B cell (primary cell): ENCODE measurements around the gene CHST9. TPM values are rescaled to one million over a fixed set of nuclear protein-coding genes. Genes with fewer than 3 reads are reported as not detected.

Source experiments
- ATAC-seq: fragments of 200-7000 bp; cut with Tn5 transposase; one replicate; pipeline ENCODE4 v1.10.0; 2021; ENCODE audit warnings: low read depth, mild to moderate bottlenecking, moderate number of reproducible peaks, moderate library complexity
- CTCF ChIA-PET: fragments of 350-600 bp; sonication (Branson Sonifier 250); formaldehyde crosslinking; loops from one replicate; lab custom pipeline; 2021; ENCODE audit warnings: antibody characterized with exemption, inconsistent platforms; lab: Charles Lee
- POLR2A ChIA-PET: fragments of 350-600 bp; sonication (Branson Sonifier 250); formaldehyde crosslinking; loops from one replicate; lab custom pipeline; 2021; ENCODE audit warnings: antibody characterized with exemption; lab: Charles Lee
- DNase-seq: peaks from one replicate; pipeline ENCODE4 v3.0.0; 2013
- H2AFZ ChIP-seq: 2 replicates; pipeline ENCODE4 v1.6.1; 2012; ENCODE audit warnings: mild to moderate bottlenecking, low read depth, low read length; ENCODE audit not compliant: insufficient read depth, poor library complexity, severe bottlenecking
- H3K27ac ChIP-seq, 2 donors: 1 replicate in 1 of 2; 2 replicates in 1 of 2; pipeline ENCODE4 v1.5.1; 2012 to 2013; ENCODE audit warnings: low read length in 2 of 2, mild to moderate bottlenecking in 2 of 2, moderate library complexity in 1 of 2
- H3K27me3 ChIP-seq, 4 experiments: fragments of 200-600 bp in 1 of 4; sonication (generic) in 1 of 4; replicated peaks in 1 of 4; 1 replicate in 2 of 4; 2 replicates in 2 of 4; pipeline versions ENCODE4 v1.6.1 to v1.7.0; 2013 to 2016; ENCODE audit warnings: low read length in 3 of 4, mild to moderate bottlenecking in 2 of 4, mixed read lengths in 1 of 4, moderate library complexity in 1 of 4; ENCODE audit not compliant: insufficient read depth in 4 of 4, control insufficient read depth in 3 of 4; ENCODE audit errors: control extremely low read depth in 1 of 4
- H3K36me3 ChIP-seq, 2 experiments: replicated peaks in 1 of 2; 1 replicate in 1 of 2; 2 replicates in 1 of 2; pipeline versions ENCODE4 v1.6.1 to v1.7.1; 2013; ENCODE audit warnings: low read length in 1 of 2; ENCODE audit not compliant: insufficient read depth in 2 of 2, control insufficient read depth in 1 of 2; ENCODE audit errors: control extremely low read depth in 1 of 2, extremely low read depth in 1 of 2
- H3K4me1 ChIP-seq, 2 donors: fragments of 200-600 bp in 1 of 2; sonication (generic) in 1 of 2; 1 replicate in 1 of 2; 2 replicates in 1 of 2; pipeline versions ENCODE4 v1.5.1 to v1.6.1; 2013 to 2017; ENCODE audit warnings: low read length in 2 of 2; ENCODE audit not compliant: control insufficient read depth in 2 of 2, insufficient read depth in 2 of 2
- H3K4me2 ChIP-seq: replicated peaks from 2 replicates; pipeline ENCODE3; 2012; ENCODE audit warnings: mild to moderate bottlenecking, low read depth, low read length; ENCODE audit not compliant: poor library complexity, severe bottlenecking
- H3K4me3 ChIP-seq, 5 experiments: fragments of 200-600 bp in 1 of 5; sonication (generic) in 1 of 5; 1 replicate in 3 of 5; 2 replicates in 2 of 5; pipeline versions ENCODE4 v1.5.1 to v1.7.0; 2011 to 2016; ENCODE audit warnings: low read length in 4 of 5, mild to moderate bottlenecking in 4 of 5, low read depth in 2 of 5, control low read depth in 1 of 5, moderate library complexity in 1 of 5; ENCODE audit not compliant: insufficient read depth in 1 of 5; ENCODE audit errors: control extremely low read depth in 1 of 5, extremely low read depth in 1 of 5
- H3K79me2 ChIP-seq: fragments of 200-600 bp; sonication (generic); one replicate; pipeline ENCODE4 v1.6.0; 2016; ENCODE audit warnings: low read length; ENCODE audit not compliant: control insufficient read depth, insufficient read depth
- H3K9ac ChIP-seq: fragments of 200-600 bp; sonication (generic); 2 replicates; pipeline ENCODE4 v1.6.1; 2017; ENCODE audit warnings: mild to moderate bottlenecking, low read length, moderate library complexity
- H3K9me3 ChIP-seq, 3 donors: one replicate each; pipeline versions ENCODE4 v1.6.1 to v1.7.1; 2013; ENCODE audit warnings: low read length in 2 of 3; ENCODE audit not compliant: control insufficient read depth in 2 of 3, insufficient read depth in 1 of 3; ENCODE audit errors: control extremely low read depth in 1 of 3
- H4K20me1 ChIP-seq: 2 replicates; pipeline ENCODE4 v1.6.0; 2012; ENCODE audit warnings: mild to moderate bottlenecking, low read length; ENCODE audit not compliant: insufficient read depth, control insufficient read depth, poor library complexity, severe bottlenecking
- H3K27ac Mint-ChIP-seq: one replicate; pipeline ENCODE4 v1.8.0; 2021; ENCODE audit warnings: mixed read lengths
- H3K27me3 Mint-ChIP-seq: one replicate; pipeline ENCODE4 v1.8.0; 2021; ENCODE audit warnings: mixed read lengths
- H3K4me1 Mint-ChIP-seq: one replicate; pipeline ENCODE4 v1.8.0; 2021; ENCODE audit warnings: mixed read lengths
- H3K4me3 Mint-ChIP-seq: one replicate; pipeline ENCODE4 v1.8.0; 2021; ENCODE audit warnings: mixed read lengths
- H3K9me3 Mint-ChIP-seq: one replicate; pipeline ENCODE4 v1.8.0; 2022; ENCODE audit warnings: mixed read lengths; ENCODE audit not compliant: insufficient read depth
- CTCF ChIP-seq: fragments of 200-600 bp; IDR thresholded peaks from one replicate; pipeline ENCODE4 v1.8.0; 2022; ENCODE audit warnings: antibody characterized with exemption, mild to moderate bottlenecking
- EZH2 ChIP-seq: IDR thresholded peaks from 2 replicates; pipeline ENCODE4 v1.6.1; 2012; ENCODE audit warnings: borderline replicate concordance, low read depth, mild to moderate bottlenecking, moderate library complexity, low read length; ENCODE audit not compliant: insufficient read depth, poor library complexity, severe bottlenecking
- WGBS: methylation state at CpG from one replicate; pipeline ENCODE4 v1.1.5; 2013; ENCODE audit warnings: missing lambda C conversion rate; ENCODE audit not compliant: insufficient coverage; 5-methylcytosine and 5-hydroxymethylcytosine counted together
- intact Hi-C: fragments of 100-400 bp; cut with micrococcal nuclease; formaldehyde crosslinking; loops from one replicate; pipeline ENCODE4 v1.10.0; 2022
- polyA plus RNA-seq: library from polyadenylated mRNA; depleted of rRNA; stranded (reverse); fragments of >200 nt; gene quantifications from 2 replicates; pipeline ENCODE4 v1.2.3, GENCODE V29; 2012
- total RNA-seq, 2 donors: library from RNA; stranded (reverse); fragments of 120-200 nt in 1 of 2; gene quantifications; 1 replicate in 1 of 2; 2 replicates in 1 of 2; pipeline versions ENCODE4 v1.2.3 to v1.2.4, GENCODE V29; 2013 to 2022

CHST9 gene
- total and polyA plus RNA-seq, 2 donors (not counting 1 experiment from before 2014, with no cell fraction given): not detected

- H3K4me1 ChIP-seq: no peaks in the 10 kb centered on the region
- H3K4me2 ChIP-seq: no peak overlapping the region
- no peak overlapping the region for H3K27ac Mint-ChIP-seq
- H3K9me3 ChIP-seq: no peaks in the 10 kb centered on the region
- no peak overlapping the region for H2AFZ ChIP-seq
- H3K9ac ChIP-seq: no peak overlapping the region
- 38% methylated on average over 1 of the region's 1 CpG for WGBS
- POLR2A ChIA-PET: no interaction called here
- H3K79me2 ChIP-seq: no peaks in the 10 kb centered on the region
- H4K20me1 ChIP-seq: no peaks in the 10 kb centered on the region
- ATAC-seq (no peak), DNase-seq (no peak)
- H3K27me3 Mint-ChIP-seq: peaks cover 29% of the 10 kb centered on the region
- H3K4me3 ChIP-seq: no peak overlapping the region
- H3K36me3 ChIP-seq: no peaks in the 10 kb centered on the region
- intact Hi-C loops: no loop called here
- peaks cover 0 to 9% (median 6%) of the 10 kb centered on the region in 4 experiments for H3K27me3 ChIP-seq
- H3K4me1 Mint-ChIP-seq: peaks cover 3% of the 10 kb centered on the region
- no peak overlapping the region for H3K4me3 Mint-ChIP-seq
- H3K27ac ChIP-seq: no peak overlapping the region
- TF ChIP-seq EZH2 (no peak), CTCF (no peak)
- H3K9me3 Mint-ChIP-seq: no peaks in the 10 kb centered on the region
- CTCF ChIA-PET: no interaction called here
Observed at GRCh38 chr18:27181726-27182125, 3.4 kb downstream of the CHST9 start.

GRCh38 chr18:27178424-27178823, 6.7 kb downstream of the CHST9 start:
- POLR2A ChIA-PET: no interaction called here

More at GRCh38 chr18:27178424-27178823, 6.7 kb downstream of the CHST9 start:
- H3K27me3 Mint-ChIP-seq: peaks cover 7% of the 10 kb centered on the region
- H3K4me1 ChIP-seq: no peaks in the 10 kb centered on the region
- no peaks in the 10 kb centered on the region for H3K79me2 ChIP-seq
- no peaks in the 10 kb centered on the region for H3K9me3 ChIP-seq
- no peak for ATAC-seq
- no peak for DNase-seq
- TF ChIP-seq CTCF (no peak), EZH2 (no peak)
- no peaks in the 10 kb centered on the region for H3K36me3 ChIP-seq
- H4K20me1 ChIP-seq: no peaks in the 10 kb centered on the region
- no peaks in the 10 kb centered on the region for H3K9me3 Mint-ChIP-seq
- H3K4me2 ChIP-seq: no peak overlapping the region
- H3K4me1 Mint-ChIP-seq: no peaks in the 10 kb centered on the region
- CTCF ChIA-PET: no interaction called here
- no peak overlapping the region for H3K4me3 Mint-ChIP-seq
- no peak overlapping the region for H3K4me3 ChIP-seq
- H3K27me3 ChIP-seq: peaks cover 0 to under 1% (median 0%) of the 10 kb centered on the region in 4 experiments
- no peak overlapping the region for H3K9ac ChIP-seq
- H3K27ac ChIP-seq: no peak overlapping the region
- no peak overlapping the region for H2AFZ ChIP-seq
- intact Hi-C loops: no loop called here
- H3K27ac Mint-ChIP-seq: no peak overlapping the region
